ENCODE data around the gene OXGR1.

GRCh38 chr13:97011446-97012131 lies 17.3 kb upstream of the OXGR1 start:
- TF ChIP-seq EZH2phosphoT487 (IDR thresholded peaks at IDR 0.05) (no peak), CTCF (IDR thresholded peaks at IDR 0.05) (no peak)
